KG1 (cell line): ENCODE results near the gene AWAT2.

ENCODE experiments used
- DNase-seq: peaks from one replicate; lab custom pipeline; 2025; lab: John Stamatoyannopoulos, UW

The AWAT2 gene

GRCh38 chrX:70042399-70043371 lies 7.1 kb downstream of the AWAT2 start:
- no peak for DNase-seq

GRCh38 chrX:70041993-70042392 lies 7.7 kb downstream of the AWAT2 start:
- DNase-seq, result no peak

GRCh38 chrX:70039758-70040157 lies 10.0 kb downstream of the AWAT2 start:
- no peak for DNase-seq

- no peak for DNase-seq
These were observed 10.8 kb downstream of the AWAT2 start for GRCh38 chrX:70038951-70039350.

GRCh38 chrX:70038515-70038914 lies 11.2 kb downstream of the AWAT2 start:
- no peak for DNase-seq

- DNase-seq, result no peak
These were observed 15.1 kb downstream of the AWAT2 start for GRCh38 chrX:70034646-70035045.

- no peak for DNase-seq
These were observed 16.2 kb downstream of the AWAT2 start for GRCh38 chrX:70033348-70034051.

- no peak for DNase-seq
These were observed 16.9 kb downstream of the AWAT2 start for GRCh38 chrX:70032792-70033191.

- peak; percentile 11 for DNase-seq
These were observed 19.4 kb downstream of the AWAT2 start for GRCh38 chrX:70030301-70030767.

- no peak for DNase-seq
These were observed 19.9 kb downstream of the AWAT2 start for GRCh38 chrX:70029863-70030262.

- DNase-seq, result no peak
These were observed 22.9 kb downstream of the AWAT2 start for GRCh38 chrX:70026851-70027200.

- no peak for DNase-seq
These were observed 23.5 kb downstream of the AWAT2 start for GRCh38 chrX:70026112-70026850.

GRCh38 chrX:70025464-70025863 lies 24.3 kb downstream of the AWAT2 start:
- DNase-seq, result no peak

- no peak for DNase-seq
These were observed 27.1 kb downstream of the AWAT2 start for GRCh38 chrX:70022616-70023015.

- DNase-seq, result no peak
These were observed 33.2 kb downstream of the AWAT2 start for GRCh38 chrX:70016513-70016912.

GRCh38 chrX:70013466-70014381 lies 36.0 kb downstream of the AWAT2 start:
- DNase-seq, result no peak

GRCh38 chrX:70012756-70013155 lies 37.0 kb downstream of the AWAT2 start:
- no peak for DNase-seq

- no peak for DNase-seq
These were observed 39.8 kb downstream of the AWAT2 start for GRCh38 chrX:70009970-70010369.

- DNase-seq, result no peak
These were observed 40.7 kb downstream of the AWAT2 start for GRCh38 chrX:70009049-70009448.

GRCh38 chrX:70007946-70008345 lies 41.8 kb downstream of the AWAT2 start:
- DNase-seq, result no peak

GRCh38 chrX:70001708-70002341 lies 47.9 kb downstream of the AWAT2 start:
- no peak for DNase-seq
